Ovary (tissue), 9 donors: ENCODE data around the gene EIF2S2. TPM values are rescaled to one million over a fixed set of nuclear protein-coding genes. Genes with fewer than 3 reads are reported as not detected.

Source experiments
- DNase-seq, 5 donors: peaks; one replicate each; pipeline ENCODE4 v3.0.0-alpha.2; 2019 to 2020
- H3K27ac ChIP-seq, 2 donors: fragments of 200-600 bp; one replicate each; pipeline versions ENCODE4 v1.5.1 to v1.8.0; 2019 to 2022
- H3K27me3 ChIP-seq: fragments of 200-600 bp; one replicate; pipeline ENCODE4 v1.8.0; 2022
- H3K36me3 ChIP-seq: fragments of 200-600 bp; sonication (generic); one replicate; pipeline ENCODE4 v1.5.1; 2019
- H3K4me1 ChIP-seq: one replicate; pipeline ENCODE4 v1.8.1; 2013; ENCODE audit warnings: mild to moderate bottlenecking, moderate library complexity; ENCODE audit not compliant: insufficient read depth
- H3K4me3 ChIP-seq: fragments of 200-600 bp; sonication (generic); one replicate; pipeline ENCODE4 v1.5.1; 2017
- H3K9me3 ChIP-seq, 2 donors: fragments of 200-600 bp in 1 of 2; sonication (generic) in 1 of 2; one replicate each; pipeline versions ENCODE4 v1.5.1 to v1.8.1; 2013 to 2019; ENCODE audit warnings: mild to moderate bottlenecking in 1 of 2, moderate library complexity in 1 of 2
- EP300 ChIP-seq: sonication (generic); formaldehyde crosslinking; IDR thresholded peaks from one replicate; pipeline ENCODE4 v1.6.1; 2017; ENCODE audit warnings: antibody characterized with exemption
- POLR2A ChIP-seq: fragments of 450-650 bp; IDR thresholded peaks from one replicate; pipeline ENCODE4 v1.6.1; 2017; ENCODE audit warnings: antibody characterized with exemption, mild to moderate bottlenecking, moderate library complexity
- WGBS, 3 donors: extraction: QIAGEN DNeasy Blood & Tissue Kit in 1 of 3; methylation state at CpG; one replicate each; pipeline versions ENCODE4 v1.1.5 to v1.1.7; 2013 to 2017; 5-methylcytosine and 5-hydroxymethylcytosine counted together
- intact Hi-C, 4 donors: fragments of 100-400 bp; cut with DNase I; formaldehyde crosslinking; loops; one replicate each; pipeline versions ENCODE4 v1.11.0 to v1.15.1; 2022 to 2023
- polyA plus RNA-seq, 2 donors: library from polyadenylated mRNA; stranded (reverse); fragments of 200-250 nt in 1 of 2; fragments of 350-450 nt in 1 of 2; fragmentation: Illumina TruSeq in 1 of 2; extraction: RNeasy Lipid Tissue Mini Kit (QIAGEN cat#74804) in 1 of 2; gene quantifications; one replicate each; pipeline ENCODE4 v1.2.3, GENCODE V29; 2013 to 2014
- total RNA-seq, 7 donors: library from RNA; depleted of rRNA in 2 of 7; stranded (reverse); fragments of >200 nt in 2 of 7; fragmentation: NEBNext Ultra II Directional in 3 of 7; extraction: Animal tissue kit (Norgen Biotek cat#: 25700) in 3 of 7; gene quantifications; one replicate each; pipeline versions ENCODE4 v1.1.0 to v1.2.4, GENCODE V29; 2016 to 2023
- TF ChIP-seq, protein P1 (sequence below), 3 donors: fragments of 450-650 bp in 2 of 3; fragments of 200-600 bp in 1 of 3; IDR thresholded peaks; one replicate each; pipeline versions ENCODE4 v1.5.1 to v1.8.0; 2016 to 2022; ENCODE audit warnings: antibody characterized with exemption in 3 of 3, mild to moderate bottlenecking in 1 of 3
- donor health status: DM: no; HTN: no; CAD: no; lungs with moderate emphysema.
- donor health status: DM: no; HTN: no; CAD: no.
- donor health status: Bipolar disorder and iron deficiency.
- donor health status: DM: yes; HTN: yes; CAD: no.
- donor health status: DM: no; HTN: no; CAD: no.
- donor health status: DM: yes; HTN: yes; CAD: no.

Gene EIF2S2
- total and polyA plus RNA-seq, 9 donors = 29.1 to 85.8 (median 36.1) TPM

DNA sequence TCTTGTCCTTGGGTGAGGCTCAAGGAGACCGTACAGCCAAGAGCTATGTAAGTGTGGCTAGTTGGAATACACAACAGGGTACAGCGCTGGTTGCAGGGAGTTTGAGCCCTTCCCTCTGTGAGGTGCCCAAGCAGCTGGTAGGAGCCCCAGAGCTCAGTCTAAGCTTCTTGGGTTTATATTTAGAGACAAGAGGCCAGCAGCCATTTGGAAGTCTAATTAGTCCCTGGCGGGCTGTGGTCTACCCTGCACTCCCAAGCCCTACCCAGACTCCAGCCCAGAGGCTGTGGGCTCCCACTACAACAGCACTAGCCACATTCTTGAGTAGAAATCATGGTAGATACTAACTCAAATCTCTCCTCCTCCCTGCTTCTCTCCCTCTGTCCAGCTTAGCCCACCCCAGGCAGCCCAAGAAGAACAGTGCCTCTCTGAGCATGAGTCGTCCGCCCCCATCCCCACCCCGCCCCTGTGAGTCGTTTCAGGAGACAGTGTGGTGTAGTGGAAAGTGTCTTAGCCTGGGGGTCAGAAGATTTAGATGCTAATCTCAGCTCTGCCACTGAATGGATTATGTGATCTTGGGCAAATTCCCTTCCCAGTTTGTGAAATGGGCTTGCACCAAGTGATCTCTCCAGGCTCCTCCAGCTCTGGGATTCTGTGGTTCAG is 37.8 kb downstream of the EIF2S2 start:
- no peaks in the 10 kb centered on the region for H3K36me3 ChIP-seq
- TF ChIP-seq EP300 (no peak), POLR2A (no peak)
- TF ChIP-seq, protein P1, sequence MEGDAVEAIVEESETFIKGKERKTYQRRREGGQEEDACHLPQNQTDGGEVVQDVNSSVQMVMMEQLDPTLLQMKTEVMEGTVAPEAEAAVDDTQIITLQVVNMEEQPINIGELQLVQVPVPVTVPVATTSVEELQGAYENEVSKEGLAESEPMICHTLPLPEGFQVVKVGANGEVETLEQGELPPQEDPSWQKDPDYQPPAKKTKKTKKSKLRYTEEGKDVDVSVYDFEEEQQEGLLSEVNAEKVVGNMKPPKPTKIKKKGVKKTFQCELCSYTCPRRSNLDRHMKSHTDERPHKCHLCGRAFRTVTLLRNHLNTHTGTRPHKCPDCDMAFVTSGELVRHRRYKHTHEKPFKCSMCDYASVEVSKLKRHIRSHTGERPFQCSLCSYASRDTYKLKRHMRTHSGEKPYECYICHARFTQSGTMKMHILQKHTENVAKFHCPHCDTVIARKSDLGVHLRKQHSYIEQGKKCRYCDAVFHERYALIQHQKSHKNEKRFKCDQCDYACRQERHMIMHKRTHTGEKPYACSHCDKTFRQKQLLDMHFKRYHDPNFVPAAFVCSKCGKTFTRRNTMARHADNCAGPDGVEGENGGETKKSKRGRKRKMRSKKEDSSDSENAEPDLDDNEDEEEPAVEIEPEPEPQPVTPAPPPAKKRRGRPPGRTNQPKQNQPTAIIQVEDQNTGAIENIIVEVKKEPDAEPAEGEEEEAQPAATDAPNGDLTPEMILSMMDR (IDR thresholded peaks at IDR 0.05) = no peak
- DNase-seq = no peak
- H3K27ac ChIP-seq = no peak overlapping the region
- intact Hi-C loops = loop anchor here in 2 of 4 donors (5.0 kb wide), 1 partner anchor 212 kb away; no protein-coding TSS in a partner anchor
- no peak overlapping the region for H3K4me3 ChIP-seq
- no peaks in the 10 kb centered on the region for H3K4me1 ChIP-seq
- H3K9me3 ChIP-seq = no peaks in the 10 kb centered on the region
- WGBS, 3 donors = 80 to 84% (median 82%) methylated on average over 7 of the region's 7 CpGs
- H3K27me3 ChIP-seq = no peaks in the 10 kb centered on the region

DNA sequence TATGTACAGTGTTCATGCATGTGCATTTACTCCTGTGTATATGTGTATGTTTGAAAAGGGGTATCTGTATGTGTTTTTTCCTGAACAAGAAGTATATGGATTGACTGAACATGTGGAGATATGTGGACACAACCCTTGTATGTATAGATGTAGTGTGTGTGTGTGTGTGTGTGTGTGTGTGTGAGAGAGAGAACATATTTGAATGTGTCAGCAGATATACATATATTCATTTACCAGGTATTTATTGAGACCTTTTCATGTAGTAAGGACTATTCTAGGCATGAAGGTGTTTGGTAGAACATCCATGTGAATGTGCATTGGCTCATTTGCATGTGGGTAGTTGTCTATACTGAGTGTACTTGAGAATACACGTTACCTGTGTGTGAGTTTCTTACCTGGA is 39.3 kb downstream of the EIF2S2 start:
- Histone ChIP-seq H3K36me3 (no peaks in the 10 kb centered on the region), H3K27ac (no peak overlapping the region), H3K27me3 (no peaks in the 10 kb centered on the region), H3K4me1 (no peaks in the 10 kb centered on the region), H3K4me3 (no peak overlapping the region), H3K9me3 (no peaks in the 10 kb centered on the region)
- 92 to 95% (median 93%) methylated on average over 1 of the region's 1 CpG for WGBS, 3 donors
- intact Hi-C loops = loop anchor here in 2 of 4 donors (5.0 kb wide), 1 partner anchor 210 kb away; no protein-coding TSS in a partner anchor
- DNase-seq = no peak
- TF ChIP-seq EP300 (no peak), POLR2A (no peak)
- TF ChIP-seq, protein P1 (IDR thresholded peaks at IDR 0.05) = no peak

DNA sequence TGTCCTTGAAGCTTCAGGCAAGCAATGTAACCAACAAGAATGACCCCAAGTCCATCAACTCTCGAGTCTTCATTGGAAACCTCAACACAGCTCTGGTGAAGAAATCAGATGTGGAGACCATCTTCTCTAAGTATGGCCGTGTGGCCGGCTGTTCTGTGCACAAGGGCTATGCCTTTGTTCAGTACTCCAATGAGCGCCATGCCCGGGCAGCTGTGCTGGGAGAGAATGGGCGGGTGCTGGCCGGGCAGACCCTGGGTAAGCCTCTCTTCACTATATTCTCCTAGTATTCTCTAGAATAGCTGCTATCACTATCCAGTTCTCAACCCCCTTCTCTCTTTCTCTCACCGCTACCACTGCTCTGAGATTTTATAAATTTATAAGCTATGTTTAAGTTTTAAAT is 40.0 kb downstream of the EIF2S2 start:
- Histone ChIP-seq H3K4me1 (no peaks in the 10 kb centered on the region), H3K9me3 (no peaks in the 10 kb centered on the region), H3K27me3 (no peaks in the 10 kb centered on the region), H3K4me3 (no peak overlapping the region), H3K27ac (no peak overlapping the region), H3K36me3 (no peaks in the 10 kb centered on the region)
- intact Hi-C loops = loop anchor here in 2 of 4 donors (5.0 kb wide), 1 partner anchor 210 kb away; no protein-coding TSS in a partner anchor
- DNase-seq = no peak
- no peak for TF ChIP-seq EP300
- TF ChIP-seq POLR2A = no peak
- TF ChIP-seq, protein P1 (IDR thresholded peaks at IDR 0.05) = no peak
- WGBS, 3 donors = 88 to 94% (median 90%) methylated on average over 8 of the region's 8 CpGs

DNA sequence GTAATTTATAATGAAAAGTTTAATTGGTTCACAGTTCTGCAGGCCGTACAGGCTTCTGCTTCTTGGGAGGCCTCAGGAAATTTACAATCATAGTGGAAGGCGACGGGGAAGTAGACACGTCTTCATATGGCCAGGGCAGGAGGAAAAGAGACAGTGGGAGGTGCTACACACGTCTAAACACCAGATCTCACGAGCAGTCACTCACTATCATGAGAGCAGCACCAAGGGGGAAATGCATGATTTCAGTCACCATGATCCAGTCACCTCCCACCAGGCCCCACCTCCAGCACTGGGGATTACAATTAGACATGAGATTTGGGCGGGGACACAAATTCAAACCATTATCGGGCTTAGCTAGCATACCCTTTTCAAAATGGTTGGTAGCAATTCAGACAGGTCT is 41.2 kb downstream of the EIF2S2 start:
- intact Hi-C loops = loop anchor here in 2 of 4 donors (5.0 kb wide), 1 partner anchor 209 kb away; no protein-coding TSS in a partner anchor

More for the DNA sequence above, 41.2 kb downstream of the EIF2S2 start:
- Histone ChIP-seq H3K27me3 (no peaks in the 10 kb centered on the region), H3K9me3 (no peaks in the 10 kb centered on the region), H3K27ac (no peak overlapping the region), H3K4me1 (no peaks in the 10 kb centered on the region), H3K4me3 (no peak overlapping the region), H3K36me3 (no peaks in the 10 kb centered on the region)
- TF ChIP-seq, protein P1 (IDR thresholded peaks at IDR 0.05) = no peak
- TF ChIP-seq POLR2A = no peak
- TF ChIP-seq EP300 = no peak
- DNase-seq = no peak
- WGBS, 3 donors = 84 to 85% (median 85%) methylated on average over 8 of the region's 8 CpGs
